ENCODE data around the gene SPATA22.
"Not testable (repeated sequence)": the region's sequence is repeated elsewhere in the genome, so short reads cannot be mapped to it uniquely, and the experiment has no call there.

The SPATA22 gene

DNA sequence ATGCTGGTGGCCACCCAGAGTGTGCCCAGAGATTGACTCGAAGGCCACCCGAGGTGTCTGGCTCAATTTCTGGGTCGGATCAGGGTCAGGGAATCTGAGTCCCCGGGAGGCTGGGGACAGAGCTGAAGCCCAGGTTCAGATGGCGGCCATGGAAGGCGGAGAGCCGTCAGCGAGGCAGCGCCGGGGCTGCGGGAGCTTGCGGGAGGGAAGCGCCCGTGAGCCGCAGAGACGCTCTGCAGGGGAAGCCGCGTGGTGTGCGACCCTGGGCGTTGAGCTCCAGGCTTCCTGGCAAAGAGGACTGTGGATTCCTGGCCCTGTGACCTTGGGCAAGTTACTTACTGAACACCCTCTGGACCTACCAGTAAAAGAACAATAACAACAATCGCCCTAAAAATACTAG lies 518 bp upstream of the SPATA22 start:
- no peaks in the 10 kb centered on the region for H3K27me3 ChIP-seq (ENCODE audit: low read depth, low read length)
- no peak overlapping the region for H3K4me3 ChIP-seq (ENCODE audit: low read depth in 1 of 2, low read length in 2 of 2)
- H3K36me3 ChIP-seq (ENCODE audit: control insufficient read depth in 1 of 2, insufficient read depth in 2 of 2, low read length in 2 of 2) = no peaks in the 10 kb centered on the region
- H3K4me1 ChIP-seq (ENCODE audit: control insufficient read depth in 1 of 2, insufficient read depth in 2 of 2, low read length in 2 of 2) = peaks cover 5 to 13% of the 10 kb centered on the region in 2 donors
- no peaks in the 10 kb centered on the region for H3K9me3 ChIP-seq (ENCODE audit: control insufficient read depth in 1 of 2, low read length in 2 of 2)
- no peak overlapping the region for H3K27ac ChIP-seq (ENCODE audit: low read length)

- peaks cover 0 to 7% of the 10 kb centered on the region in 2 donors for H3K4me1 ChIP-seq (ENCODE audit: control insufficient read depth in 1 of 2, insufficient read depth in 2 of 2, low read length in 2 of 2)
- H3K4me3 ChIP-seq (ENCODE audit: low read depth in 1 of 2, low read length in 2 of 2) = no peak overlapping the region
- no peaks in the 10 kb centered on the region for H3K27me3 ChIP-seq (ENCODE audit: low read depth, low read length)
- no peaks in the 10 kb centered on the region for H3K9me3 ChIP-seq (ENCODE audit: control insufficient read depth in 1 of 2, low read length in 2 of 2)
- H3K36me3 ChIP-seq (ENCODE audit: control insufficient read depth in 1 of 2, insufficient read depth in 2 of 2, low read length in 2 of 2) = no peaks in the 10 kb centered on the region
- H3K27ac ChIP-seq (ENCODE audit: low read length) = no peak overlapping the region
Observed at GRCh38 chr17:3469529-3469928, 2.1 kb downstream of the SPATA22 start.

DNA sequence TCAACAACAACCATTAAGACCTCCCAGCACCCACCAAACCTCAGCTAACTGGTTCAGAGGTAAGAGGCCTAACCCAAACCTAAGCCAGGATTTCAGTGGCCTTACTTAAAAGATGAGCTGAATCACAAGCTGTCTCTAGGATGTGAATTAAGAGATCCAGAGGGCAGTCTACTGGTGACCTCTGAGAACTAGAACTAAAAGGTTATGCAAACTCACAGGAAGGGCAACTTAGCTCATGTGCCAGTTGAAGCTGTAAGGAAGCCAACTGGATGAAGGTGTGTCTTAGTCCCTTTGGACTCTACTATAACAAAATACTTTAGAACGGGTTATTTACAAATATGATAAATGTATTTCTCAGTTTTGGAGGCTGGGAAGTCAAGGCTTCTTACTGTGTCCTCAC lies 5.3 kb downstream of the SPATA22 start:
- H3K4me1 ChIP-seq (ENCODE audit: control insufficient read depth in 1 of 2, insufficient read depth in 2 of 2, low read length in 2 of 2); H3K27ac ChIP-seq (ENCODE audit: low read length); H3K4me3 ChIP-seq (ENCODE audit: low read depth in 1 of 2, low read length in 2 of 2); H3K9me3 ChIP-seq (ENCODE audit: control insufficient read depth in 1 of 2, low read length in 2 of 2); H3K36me3 ChIP-seq (ENCODE audit: control insufficient read depth in 1 of 2, insufficient read depth in 2 of 2, low read length in 2 of 2); H3K27me3 ChIP-seq (ENCODE audit: low read depth, low read length): not testable (repeated sequence)

GRCh38 chr17:3448059-3448665 lies 23.5 kb downstream of the SPATA22 start:
- no peaks in the 10 kb centered on the region for H3K27me3 ChIP-seq (ENCODE audit: low read depth, low read length)
- H3K4me3 ChIP-seq (ENCODE audit: low read depth in 1 of 2, low read length in 2 of 2) = no peak overlapping the region
- no peaks in the 10 kb centered on the region for H3K36me3 ChIP-seq (ENCODE audit: control insufficient read depth in 1 of 2, insufficient read depth in 2 of 2, low read length in 2 of 2)
- no peaks in the 10 kb centered on the region for H3K9me3 ChIP-seq (ENCODE audit: control insufficient read depth in 1 of 2, low read length in 2 of 2)
- no peak overlapping the region for H3K27ac ChIP-seq (ENCODE audit: low read length)
- no peaks in the 10 kb centered on the region for H3K4me1 ChIP-seq (ENCODE audit: control insufficient read depth in 1 of 2, insufficient read depth in 2 of 2, low read length in 2 of 2)

DNA sequence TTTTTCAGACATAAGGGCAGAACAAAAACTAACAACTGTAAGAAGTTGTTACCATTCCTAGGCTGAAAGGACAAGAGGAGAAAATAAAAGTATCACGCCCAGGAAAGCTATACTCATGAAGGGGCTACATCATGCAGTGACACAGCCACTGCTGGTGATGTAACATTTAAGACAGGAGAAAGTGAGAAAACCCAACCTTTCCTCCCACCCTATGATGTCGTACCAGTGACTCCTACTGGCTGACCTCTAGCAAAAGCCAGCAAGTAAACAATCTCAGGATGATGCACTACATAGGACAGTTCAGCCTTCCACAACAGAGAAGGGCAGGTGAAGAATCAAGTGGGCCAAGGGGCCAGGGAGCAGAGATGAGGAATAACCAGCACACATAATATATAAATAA lies 24.0 kb downstream of the SPATA22 start:
- H3K27me3 ChIP-seq (ENCODE audit: low read depth, low read length) = no peaks in the 10 kb centered on the region
- H3K27ac ChIP-seq (ENCODE audit: low read length) = no peak overlapping the region
- H3K4me1 ChIP-seq (ENCODE audit: control insufficient read depth in 1 of 2, insufficient read depth in 2 of 2, low read length in 2 of 2) = no peaks in the 10 kb centered on the region
- H3K4me3 ChIP-seq (ENCODE audit: low read depth in 1 of 2, low read length in 2 of 2) = no peak overlapping the region
- no peaks in the 10 kb centered on the region for H3K36me3 ChIP-seq (ENCODE audit: control insufficient read depth in 1 of 2, insufficient read depth in 2 of 2, low read length in 2 of 2)
- no peaks in the 10 kb centered on the region for H3K9me3 ChIP-seq (ENCODE audit: control insufficient read depth in 1 of 2, low read length in 2 of 2)

DNA sequence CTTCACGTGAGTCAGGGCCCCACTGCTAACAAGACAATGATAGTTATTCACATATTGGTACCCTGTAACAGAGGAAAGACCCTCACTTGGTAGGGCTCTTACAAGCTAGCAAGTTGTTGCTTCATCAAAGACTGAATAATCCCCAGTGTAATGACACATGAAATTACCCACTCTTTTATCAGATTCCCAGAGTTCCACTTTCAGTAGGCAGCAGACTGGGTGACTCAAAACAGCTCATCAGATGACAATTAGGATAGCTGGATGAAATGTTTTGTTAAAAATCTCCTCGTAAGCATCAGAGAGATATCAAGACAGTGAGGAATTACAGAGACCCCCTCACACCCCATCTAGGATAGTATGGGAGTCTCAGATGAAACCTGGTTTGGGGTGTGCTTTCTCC lies 31.2 kb downstream of the SPATA22 start:
- H3K4me3 ChIP-seq (ENCODE audit: low read depth in 1 of 2, low read length in 2 of 2) = no peak overlapping the region
- no peaks in the 10 kb centered on the region for H3K9me3 ChIP-seq (ENCODE audit: control insufficient read depth in 1 of 2, low read length in 2 of 2)
- no peaks in the 10 kb centered on the region for H3K27me3 ChIP-seq (ENCODE audit: low read depth, low read length)
- H3K27ac ChIP-seq (ENCODE audit: low read length) = no peak overlapping the region
- no peaks in the 10 kb centered on the region for H3K36me3 ChIP-seq (ENCODE audit: control insufficient read depth in 1 of 2, insufficient read depth in 2 of 2, low read length in 2 of 2)
- no peaks in the 10 kb centered on the region for H3K4me1 ChIP-seq (ENCODE audit: control insufficient read depth in 1 of 2, insufficient read depth in 2 of 2, low read length in 2 of 2)

- Histone ChIP-seq H3K4me3 (ENCODE audit: low read depth in 1 of 2, low read length in 2 of 2) (no peak overlapping the region), H3K27me3 (ENCODE audit: low read depth, low read length) (no peaks in the 10 kb centered on the region), H3K27ac (ENCODE audit: low read length) (no peak overlapping the region), H3K9me3 (ENCODE audit: control insufficient read depth in 1 of 2, low read length in 2 of 2) (no peaks in the 10 kb centered on the region), H3K36me3 (ENCODE audit: control insufficient read depth in 1 of 2, insufficient read depth in 2 of 2, low read length in 2 of 2) (no peaks in the 10 kb centered on the region), H3K4me1 (ENCODE audit: control insufficient read depth in 1 of 2, insufficient read depth in 2 of 2, low read length in 2 of 2) (no peaks in the 10 kb centered on the region)
Observed at GRCh38 chr17:3438368-3438767, 33.3 kb downstream of the SPATA22 start.

GRCh38 chr17:3433741-3434140 lies 37.9 kb downstream of the SPATA22 start, which contains the start of gene OR1E2:
TSS of gene OR1E2 (minus strand) at chr17:3433841. CDS start at chr17:3433841, 0 bp downstream.
- Histone ChIP-seq H3K9me3 (ENCODE audit: control insufficient read depth in 1 of 2, low read length in 2 of 2) (peaks cover 0 to 4% of the 10 kb centered on the region in 2 donors), H3K4me3 (ENCODE audit: low read depth in 1 of 2, low read length in 2 of 2) (no peak within 1 kb of the TSS), H3K4me1 (ENCODE audit: control insufficient read depth in 1 of 2, insufficient read depth in 2 of 2, low read length in 2 of 2) (no peaks in the 10 kb centered on the region), H3K27me3 (ENCODE audit: low read depth, low read length) (no peaks in the 10 kb centered on the region), H3K36me3 (ENCODE audit: control insufficient read depth in 1 of 2, insufficient read depth in 2 of 2, low read length in 2 of 2) (no peaks in the 10 kb centered on the region), H3K27ac (ENCODE audit: low read length) (no peak within 1 kb of the TSS)

DNA sequence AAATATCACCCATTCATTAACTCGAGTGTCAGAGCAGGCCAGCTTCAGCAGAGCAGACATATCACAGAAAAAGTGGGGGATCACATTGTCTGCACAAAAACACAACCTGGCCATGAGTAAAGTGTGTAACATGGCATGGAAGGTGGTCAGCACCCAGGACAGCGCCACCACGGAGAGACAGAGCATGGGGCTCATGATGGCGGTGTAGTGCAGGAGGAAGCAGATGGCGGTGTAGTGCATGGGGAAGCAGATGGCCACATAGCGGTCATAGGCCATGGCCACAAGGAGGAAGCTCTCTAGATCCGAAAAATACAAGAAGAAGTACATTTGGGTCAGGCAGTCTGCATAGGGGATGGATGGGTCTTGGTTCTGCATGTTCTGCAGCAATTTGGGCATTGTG lies 38.4 kb downstream of the SPATA22 start:
- H3K36me3 ChIP-seq (ENCODE audit: control insufficient read depth in 1 of 2, insufficient read depth in 2 of 2, low read length in 2 of 2); H3K9me3 ChIP-seq (ENCODE audit: control insufficient read depth in 1 of 2, low read length in 2 of 2); H3K27ac ChIP-seq (ENCODE audit: low read length); H3K4me1 ChIP-seq (ENCODE audit: control insufficient read depth in 1 of 2, insufficient read depth in 2 of 2, low read length in 2 of 2); H3K27me3 ChIP-seq (ENCODE audit: low read depth, low read length); H3K4me3 ChIP-seq (ENCODE audit: low read depth in 1 of 2, low read length in 2 of 2): not testable (repeated sequence)

DNA sequence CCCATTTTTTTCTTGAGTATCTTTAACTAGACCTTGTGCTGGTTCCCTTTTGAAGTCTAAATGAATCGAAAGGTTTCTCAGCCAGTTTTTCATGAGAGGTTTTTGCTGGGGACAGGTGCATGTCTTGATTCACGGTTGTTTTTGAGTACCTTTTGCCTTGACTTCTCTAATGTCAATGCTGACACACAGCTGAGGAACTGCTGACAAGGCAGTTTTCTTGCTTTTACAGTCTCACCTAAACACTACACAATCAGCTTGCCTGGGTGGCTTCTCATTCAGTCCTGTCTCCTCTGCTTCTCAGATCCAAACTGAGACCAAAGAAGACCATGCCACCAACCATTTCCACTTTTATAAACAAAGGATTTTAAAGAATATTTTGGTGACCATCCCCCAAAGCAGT lies 53.4 kb downstream of the SPATA22 start:
- Histone ChIP-seq H3K27ac (ENCODE audit: low read length) (no peak overlapping the region), H3K4me1 (ENCODE audit: control insufficient read depth in 1 of 2, insufficient read depth in 2 of 2, low read length in 2 of 2) (no peaks in the 10 kb centered on the region), H3K36me3 (ENCODE audit: control insufficient read depth in 1 of 2, insufficient read depth in 2 of 2, low read length in 2 of 2) (no peaks in the 10 kb centered on the region), H3K27me3 (ENCODE audit: low read depth, low read length) (no peaks in the 10 kb centered on the region), H3K9me3 (ENCODE audit: control insufficient read depth in 1 of 2, low read length in 2 of 2) (peaks cover 0 to 3% of the 10 kb centered on the region in 2 donors), H3K4me3 (ENCODE audit: low read depth in 1 of 2, low read length in 2 of 2) (no peak overlapping the region)

DNA sequence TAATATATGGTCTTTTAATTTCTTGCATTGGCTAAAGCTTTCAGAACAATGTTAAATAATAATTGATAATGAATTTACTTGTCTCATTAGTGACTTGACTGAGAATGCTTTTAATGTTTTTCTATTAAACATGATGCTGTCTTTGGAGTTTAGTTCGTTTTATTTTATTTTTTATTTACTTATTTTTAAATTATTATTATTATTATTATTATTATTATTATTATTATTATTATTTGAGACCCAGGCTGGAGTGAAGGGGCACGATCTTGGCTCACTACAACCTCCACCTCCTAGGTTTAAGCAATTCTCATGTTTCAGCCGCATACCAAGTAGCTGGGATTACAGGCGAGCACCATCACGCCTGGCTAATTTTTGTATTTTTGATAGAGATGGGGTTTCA lies 56.0 kb downstream of the SPATA22 start:
- Histone ChIP-seq H3K4me1 (ENCODE audit: control insufficient read depth in 1 of 2, insufficient read depth in 2 of 2, low read length in 2 of 2) (no peaks in the 10 kb centered on the region), H3K27me3 (ENCODE audit: low read depth, low read length) (no peaks in the 10 kb centered on the region), H3K36me3 (ENCODE audit: control insufficient read depth in 1 of 2, insufficient read depth in 2 of 2, low read length in 2 of 2) (no peaks in the 10 kb centered on the region), H3K9me3 (ENCODE audit: control insufficient read depth in 1 of 2, low read length in 2 of 2) (no peaks in the 10 kb centered on the region), H3K27ac (ENCODE audit: low read length) (no peak overlapping the region), H3K4me3 (ENCODE audit: low read depth in 1 of 2, low read length in 2 of 2) (no peak overlapping the region)

- H3K9me3 ChIP-seq (ENCODE audit: control insufficient read depth in 1 of 2, low read length in 2 of 2); H3K36me3 ChIP-seq (ENCODE audit: control insufficient read depth in 1 of 2, insufficient read depth in 2 of 2, low read length in 2 of 2); H3K27ac ChIP-seq (ENCODE audit: low read length); H3K4me3 ChIP-seq (ENCODE audit: low read depth in 1 of 2, low read length in 2 of 2); H3K4me1 ChIP-seq (ENCODE audit: control insufficient read depth in 1 of 2, insufficient read depth in 2 of 2, low read length in 2 of 2); H3K27me3 ChIP-seq (ENCODE audit: low read depth, low read length): not testable (repeated sequence)
Observed at GRCh38 chr17:3412216-3412615, 59.4 kb downstream of the SPATA22 start.
